AG04450 (cell line): ENCODE measurements around the gene RGS17. TPM values are rescaled to one million over a fixed set of nuclear protein-coding genes. Genes with fewer than 3 reads are reported as not detected.

Experiments
- CTCF ChIA-PET: fragments of 300-600, 350-600 bp; formaldehyde crosslinking; extraction: SDS; loops from one replicate; lab custom pipeline; 2022; ENCODE audit warnings: antibody characterized with exemption, inconsistent platforms; lab: Charles Lee
- POLR2A ChIA-PET: fragments of 350-600 bp; formaldehyde crosslinking; extraction: SDS; loops from one replicate; lab custom pipeline; 2021; ENCODE audit warnings: antibody characterized with exemption, inconsistent platforms; lab: Yijun Ruan, JAX
- DNase-seq: peaks from one replicate; pipeline ENCODE4 v3.0.0-alpha.2; 2011; ENCODE audit warnings: low read depth, low spot score
- H3K27ac ChIP-seq: one replicate; pipeline ENCODE4 v1.5.1; 2012; ENCODE audit warnings: low read depth, low read length, control low read depth
- H3K27me3 ChIP-seq: one replicate; pipeline ENCODE4 v1.6.0; 2012; ENCODE audit warnings: low read length; ENCODE audit not compliant: control insufficient read depth, insufficient read depth
- H3K4me3 ChIP-seq: 2 replicates; pipeline ENCODE4 v1.5.1; 2011; ENCODE audit warnings: mild to moderate bottlenecking, low read depth, low read length, control low read depth
- H3K9me3 ChIP-seq: 2 replicates; pipeline ENCODE4 v1.5.1; 2012; ENCODE audit warnings: low read length; ENCODE audit not compliant: control insufficient read depth, insufficient read depth
- polyA minus RNA-seq: library from RNA; depleted of rRNA, polyadenylated mRNA; stranded (reverse); fragments of >200 nt; gene quantifications from 2 replicates; pipeline ENCODE4 v1.2.3, GENCODE V29; 2011; rRNA and poly(A)+ RNA removed
- polyA plus RNA-seq: library from polyadenylated mRNA; depleted of rRNA; stranded (reverse); fragments of >200 nt; gene quantifications from 2 replicates; pipeline ENCODE4 v1.2.3, GENCODE V29; 2011; rRNA removed
- TF ChIP-seq, protein P1 (sequence below): IDR thresholded peaks from 2 replicates; pipeline ENCODE4 v1.5.1; 2011; ENCODE audit warnings: low read depth, low read length, control low read depth, inconsistent platforms

Gene RGS17, protein sequence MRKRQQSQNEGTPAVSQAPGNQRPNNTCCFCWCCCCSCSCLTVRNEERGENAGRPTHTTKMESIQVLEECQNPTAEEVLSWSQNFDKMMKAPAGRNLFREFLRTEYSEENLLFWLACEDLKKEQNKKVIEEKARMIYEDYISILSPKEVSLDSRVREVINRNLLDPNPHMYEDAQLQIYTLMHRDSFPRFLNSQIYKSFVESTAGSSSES
- 8.9 and 12.2 TPM in 2 replicates for polyA plus RNA-seq
- 5.2 and 6.6 TPM in 2 replicates for polyA minus RNA-seq

DNA sequence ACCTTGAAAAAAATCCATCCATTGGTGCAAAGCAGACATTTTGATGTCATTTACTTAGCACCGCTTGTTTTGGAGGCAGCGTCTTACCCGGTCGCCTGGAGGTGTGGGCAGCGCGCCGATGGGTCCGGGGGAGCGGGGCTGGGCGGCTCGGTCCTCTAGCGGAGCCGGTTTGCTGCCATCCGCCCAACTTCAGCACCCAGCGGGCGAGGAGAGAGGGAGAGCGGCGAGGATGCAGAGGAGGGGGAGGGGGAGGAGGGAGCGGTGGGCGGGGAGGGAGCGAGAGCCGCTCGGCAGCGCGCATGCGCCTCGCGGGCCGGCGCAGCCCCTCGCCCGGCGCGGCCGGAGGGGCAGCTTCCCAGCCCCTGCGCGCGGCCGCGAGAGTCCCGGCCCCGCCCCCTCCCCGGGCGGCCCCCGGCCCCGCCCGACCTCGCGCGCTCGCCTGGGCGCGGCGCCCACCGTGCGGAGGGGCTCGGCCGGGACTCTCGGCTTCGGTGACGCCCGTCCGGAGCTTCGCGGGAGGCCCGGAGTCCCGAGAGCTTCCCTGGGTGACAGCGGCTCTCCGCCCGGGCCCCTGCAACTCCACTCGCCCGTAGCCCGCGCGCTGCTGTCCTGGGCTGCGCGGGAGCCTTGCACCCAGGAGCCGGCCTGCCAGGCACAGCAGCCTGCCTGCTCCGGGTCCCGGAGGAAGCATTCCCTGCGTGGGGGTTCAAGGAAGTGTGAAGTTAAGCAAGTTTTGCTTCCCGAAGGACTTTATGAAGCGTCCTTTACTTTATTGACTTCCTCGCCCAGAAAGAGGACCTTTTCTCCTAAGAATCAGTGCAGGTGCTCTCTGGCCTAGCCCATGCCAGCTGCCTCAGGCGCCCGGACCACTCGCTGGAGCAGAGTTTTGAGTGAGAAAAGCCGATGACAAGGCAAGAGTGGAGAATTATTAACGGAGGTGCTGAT is at the start of gene RGS17:
Gene RGS17, minus strand, starts transcription at position 246 of the 945 bp plus-strand sequence. CDS start 87,264 bp downstream, outside the sequence.
- H3K27me3 ChIP-seq = no peaks in the 10 kb centered on the region
- H3K9me3 ChIP-seq = no peaks in the 10 kb centered on the region; the same call in 1 of the 2 replicates
- H3K4me3 ChIP-seq = peak within 1 kb of the TSS; percentile 89
- ChIA-PET CTCF (no interaction called here), POLR2A (interaction anchor here (0.7 to 0.8 kb wide), 2 partner anchors 36 to 99 kb away, joined by 3 to 4 read pairs; no protein-coding TSS in a partner anchor)
- TF ChIP-seq, protein P1, sequence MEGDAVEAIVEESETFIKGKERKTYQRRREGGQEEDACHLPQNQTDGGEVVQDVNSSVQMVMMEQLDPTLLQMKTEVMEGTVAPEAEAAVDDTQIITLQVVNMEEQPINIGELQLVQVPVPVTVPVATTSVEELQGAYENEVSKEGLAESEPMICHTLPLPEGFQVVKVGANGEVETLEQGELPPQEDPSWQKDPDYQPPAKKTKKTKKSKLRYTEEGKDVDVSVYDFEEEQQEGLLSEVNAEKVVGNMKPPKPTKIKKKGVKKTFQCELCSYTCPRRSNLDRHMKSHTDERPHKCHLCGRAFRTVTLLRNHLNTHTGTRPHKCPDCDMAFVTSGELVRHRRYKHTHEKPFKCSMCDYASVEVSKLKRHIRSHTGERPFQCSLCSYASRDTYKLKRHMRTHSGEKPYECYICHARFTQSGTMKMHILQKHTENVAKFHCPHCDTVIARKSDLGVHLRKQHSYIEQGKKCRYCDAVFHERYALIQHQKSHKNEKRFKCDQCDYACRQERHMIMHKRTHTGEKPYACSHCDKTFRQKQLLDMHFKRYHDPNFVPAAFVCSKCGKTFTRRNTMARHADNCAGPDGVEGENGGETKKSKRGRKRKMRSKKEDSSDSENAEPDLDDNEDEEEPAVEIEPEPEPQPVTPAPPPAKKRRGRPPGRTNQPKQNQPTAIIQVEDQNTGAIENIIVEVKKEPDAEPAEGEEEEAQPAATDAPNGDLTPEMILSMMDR = no peak
- H3K27ac ChIP-seq = peak within 1 kb of the TSS; percentile 47
- DNase-seq = peak; percentile 44

DNA sequence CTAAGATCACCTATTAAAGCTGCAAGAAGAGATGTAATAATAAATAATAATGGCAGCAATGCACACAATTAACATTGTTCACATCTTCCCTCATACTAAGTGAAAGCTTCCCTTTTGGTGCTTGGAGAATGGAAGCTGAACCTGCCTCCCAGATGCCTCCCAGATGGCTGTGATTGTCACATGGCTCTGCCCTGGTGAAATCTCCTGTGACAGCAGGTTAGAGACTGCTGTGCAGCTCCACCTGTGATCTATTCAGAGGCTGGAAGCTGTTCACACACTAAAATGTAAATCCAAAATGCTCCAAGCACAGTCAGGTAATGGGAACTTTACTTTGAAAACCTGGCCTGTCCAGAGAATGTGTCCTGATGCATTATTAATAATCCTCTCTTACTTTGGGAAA is 41.7 kb upstream of the RGS17 start:
- TF ChIP-seq, protein P1 = no peak
- POLR2A ChIA-PET = interaction anchor here (0.6 kb wide), 1 partner anchor 43 kb away, joined by 3 read pairs; no protein-coding TSS in a partner anchor

DNA sequence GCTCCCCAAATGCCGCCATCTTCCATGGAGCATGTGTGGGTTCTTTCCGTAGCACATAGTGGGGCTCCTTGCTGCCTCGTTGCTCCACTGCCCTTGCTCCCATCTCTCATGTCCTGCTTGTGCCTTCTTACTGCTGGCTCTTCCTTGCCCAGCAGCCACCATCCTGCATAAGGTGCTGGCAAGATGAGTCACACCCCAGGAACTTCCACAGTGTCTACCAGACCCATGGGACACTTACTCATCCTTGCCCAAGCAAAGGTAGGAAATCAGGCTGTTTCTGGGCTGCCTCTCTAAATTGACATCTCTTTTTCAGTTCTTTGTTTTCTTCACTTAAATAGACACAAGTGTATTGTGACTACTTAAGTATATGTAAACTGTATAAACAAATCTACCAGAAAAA is 39.4 kb upstream of the RGS17 start:
- Histone ChIP-seq H3K4me3 (no peak overlapping the region), H3K27ac (no peak overlapping the region), H3K27me3 (no peaks in the 10 kb centered on the region), H3K9me3 (no peaks in the 10 kb centered on the region)
- TF ChIP-seq, protein P1 = no peak
- DNase-seq = no peak
- ChIA-PET CTCF (no interaction called here), POLR2A (no interaction called here)

More for the DNA sequence above, 41.7 kb upstream of the RGS17 start:
- CTCF ChIA-PET = interaction anchor here (0.7 kb wide), 1 partner anchor 449 kb away, joined by 3 read pairs; no protein-coding TSS in a partner anchor
- H3K27me3 ChIP-seq = no peaks in the 10 kb centered on the region
- H3K9me3 ChIP-seq = no peaks in the 10 kb centered on the region
- no peak for DNase-seq
- no peak overlapping the region for H3K27ac ChIP-seq
- H3K4me3 ChIP-seq = no peak overlapping the region

DNA sequence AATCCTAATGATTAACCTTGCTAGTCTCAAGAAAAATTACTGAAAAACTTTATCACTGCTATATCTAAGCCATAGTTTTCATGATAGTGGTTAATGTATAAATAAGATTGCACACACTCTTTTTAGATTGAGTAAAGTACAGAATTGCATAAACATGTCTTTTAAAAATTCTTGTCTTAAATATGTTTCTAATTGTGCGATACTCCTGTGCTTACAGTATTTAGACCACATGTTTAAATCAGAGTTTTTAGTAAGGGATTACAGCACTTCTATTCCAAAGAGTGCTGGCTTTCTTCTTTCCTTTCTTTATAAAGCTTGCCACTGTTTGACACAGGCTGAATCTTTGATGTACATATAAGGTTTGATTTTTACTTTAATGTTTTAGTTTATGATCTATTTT is 36.8 kb upstream of the RGS17 start:
- POLR2A ChIA-PET = interaction anchor here (0.8 kb wide), 1 partner anchor 36 kb away, joined by 4 read pairs; no protein-coding TSS in a partner anchor

More for the DNA sequence above, 36.8 kb upstream of the RGS17 start:
- Histone ChIP-seq H3K9me3 (no peaks in the 10 kb centered on the region), H3K27me3 (no peaks in the 10 kb centered on the region), H3K27ac (no peak overlapping the region), H3K4me3 (no peak overlapping the region)
- CTCF ChIA-PET = no interaction called here
- TF ChIP-seq, protein P1 = no peak
- no peak for DNase-seq
